ENCODE data around the gene RAB4A. TPM values are rescaled to one million over a fixed set of nuclear protein-coding genes. Genes with fewer than 3 reads are reported as not detected.

RAB4A gene
- total and polyA plus RNA-seq, 2 of the 13 experiments (the other 11 are each of a cell fraction or from before 2014, with no cell fraction given): 56.0 to 80.1 TPM

GRCh38 chr1:229229721-229230139 lies 41.2 kb upstream of the RAB4A start:
- intact Hi-C loops (cut with micrococcal nuclease; ENCODE audit: unreplicated experiment) (loop anchor here (2.0 to 10.0 kb wide), 5 partner anchors 125 to 537 kb away; no protein-coding TSS in a partner anchor), in situ Hi-C loops (cut with HindIII; ENCODE audit: extremely low pct_ligation_motif_present, low pct_unique_long_range_greater_than_20kb) (loop anchor here (10.0 kb wide), 2 partner anchors 495 to 535 kb away; partner anchors contain the start of gene RHOU)
- ATAC-seq (peak; percentile 48), FAIRE-seq (peak; percentile 12), DNase-seq (ENCODE audit: low spot score) (peak; percentile 62)
- H3K9ac ChIP-seq (ENCODE audit: insufficient read depth, low read depth, low read length): peak overlapping the region; percentile 50; the same call in 1 of the 2 replicates
- peak overlapping the region; percentile 77 for H3K4me2 ChIP-seq (ENCODE audit: low read depth, low read length)
- H3K36me3 ChIP-seq (replicated peaks in 1 of 2; ENCODE audit: control insufficient read depth in 1 of 2, insufficient read depth in 2 of 2, low read length in 2 of 2): no peaks in the 10 kb centered on the region
- H3K4me1 ChIP-seq (ENCODE audit: insufficient read depth, low read length): peaks cover 70% of the 10 kb centered on the region
- POLR2A ChIA-PET: interaction anchor here (0.9 to 2.5 kb wide), 6 partner anchors 9 to 565 kb away, joined by 3 to 9 read pairs (median 5); no protein-coding TSS in a partner anchor
- CTCF ChIA-PET (ENCODE audit: low intra/inter-chr PET ratio, low total read pairs): no interaction called here
- H2AFZ ChIP-seq (ENCODE audit: low read length): peak overlapping the region; percentile 86
- H3K9me3 ChIP-seq (ENCODE audit: low read length): no peaks in the 10 kb centered on the region
- no peaks in the 10 kb centered on the region for H4K20me1 ChIP-seq (ENCODE audit: insufficient read depth, low read length)
- no peaks in the 10 kb centered on the region for H3K79me2 ChIP-seq (ENCODE audit: insufficient read depth, low read length)
- peak overlapping the region in 1 of 3 experiments; percentile 36; a peak in 1 of 6 replicates for H3K4me3 ChIP-seq (replicated peaks in 1 of 3; ENCODE audit: insufficient read depth in 1 of 3, low read depth in 2 of 3, low read length in 3 of 3)
- WGBS (ENCODE audit: low lambda C conversion rate): 15% methylated on average over 4 of the region's 4 CpGs
- no TSS peak for BruUV-seq (replicated peaks)
- no peak overlapping the region for H3K27ac ChIP-seq (ENCODE audit: extremely low read length, insufficient read depth, low read length)
- H3K27me3 ChIP-seq (ENCODE audit: control insufficient read depth in 1 of 2, insufficient read depth in 2 of 2, low read length in 2 of 2): 0 out of 5 replicates have a peak, but pooled peaks cover 0 to 6% of the 10 kb centered on the region in 2 experiments
- TF ChIP-seq RARA (CRISPR knock-in tag; IDR thresholded peaks at IDR 0.05): peak; percentile 63
- no peak for TF ChIP-seq PAF1 (CRISPR knock-in tag; IDR thresholded peaks at IDR 0.05)
- TF ChIP-seq, protein P1, sequence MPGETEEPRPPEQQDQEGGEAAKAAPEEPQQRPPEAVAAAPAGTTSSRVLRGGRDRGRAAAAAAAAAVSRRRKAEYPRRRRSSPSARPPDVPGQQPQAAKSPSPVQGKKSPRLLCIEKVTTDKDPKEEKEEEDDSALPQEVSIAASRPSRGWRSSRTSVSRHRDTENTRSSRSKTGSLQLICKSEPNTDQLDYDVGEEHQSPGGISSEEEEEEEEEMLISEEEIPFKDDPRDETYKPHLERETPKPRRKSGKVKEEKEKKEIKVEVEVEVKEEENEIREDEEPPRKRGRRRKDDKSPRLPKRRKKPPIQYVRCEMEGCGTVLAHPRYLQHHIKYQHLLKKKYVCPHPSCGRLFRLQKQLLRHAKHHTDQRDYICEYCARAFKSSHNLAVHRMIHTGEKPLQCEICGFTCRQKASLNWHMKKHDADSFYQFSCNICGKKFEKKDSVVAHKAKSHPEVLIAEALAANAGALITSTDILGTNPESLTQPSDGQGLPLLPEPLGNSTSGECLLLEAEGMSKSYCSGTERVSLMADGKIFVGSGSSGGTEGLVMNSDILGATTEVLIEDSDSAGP (CRISPR knock-in tag; IDR thresholded peaks at IDR 0.05; ENCODE audit: borderline replicate concordance): no peak
- no peak for TF ChIP-seq SP2 (CRISPR knock-in tag; IDR thresholded peaks at IDR 0.05)
- TF ChIP-seq, protein P2, sequence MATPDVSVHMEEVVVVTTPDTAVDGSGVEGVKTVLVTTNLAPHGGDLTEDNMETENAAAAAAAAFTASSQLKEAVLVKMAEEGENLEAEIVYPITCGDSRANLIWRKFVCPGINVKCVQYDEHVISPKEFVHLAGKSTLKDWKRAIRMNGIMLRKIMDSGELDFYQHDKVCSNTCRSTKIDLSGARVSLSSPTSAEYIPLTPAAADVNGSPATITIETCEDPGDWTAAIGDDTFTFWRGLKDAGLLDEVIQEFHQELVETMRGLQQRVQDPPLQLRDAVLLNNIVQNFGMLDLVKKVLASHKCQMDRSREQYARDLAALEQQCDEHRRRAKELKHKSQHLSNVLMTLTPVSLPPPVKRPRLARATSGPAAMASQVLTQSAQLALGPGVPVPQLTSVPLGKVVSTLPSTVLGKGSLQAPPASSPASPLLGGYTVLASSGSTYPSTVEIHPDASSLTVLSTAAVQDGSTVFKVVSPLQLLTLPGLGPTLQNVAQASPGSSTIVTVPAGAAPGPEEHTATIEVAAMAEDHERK (CRISPR knock-in tag; IDR thresholded peaks at IDR 0.05; ENCODE audit: low read depth): no peak
- TF ChIP-seq CEBPB (IDR thresholded peaks at IDR 0.05; ENCODE audit: borderline replicate concordance, low read depth, low read length): peak; percentile 50; the same call in 1 of the 2 replicates
- TF ChIP-seq, protein P3, sequence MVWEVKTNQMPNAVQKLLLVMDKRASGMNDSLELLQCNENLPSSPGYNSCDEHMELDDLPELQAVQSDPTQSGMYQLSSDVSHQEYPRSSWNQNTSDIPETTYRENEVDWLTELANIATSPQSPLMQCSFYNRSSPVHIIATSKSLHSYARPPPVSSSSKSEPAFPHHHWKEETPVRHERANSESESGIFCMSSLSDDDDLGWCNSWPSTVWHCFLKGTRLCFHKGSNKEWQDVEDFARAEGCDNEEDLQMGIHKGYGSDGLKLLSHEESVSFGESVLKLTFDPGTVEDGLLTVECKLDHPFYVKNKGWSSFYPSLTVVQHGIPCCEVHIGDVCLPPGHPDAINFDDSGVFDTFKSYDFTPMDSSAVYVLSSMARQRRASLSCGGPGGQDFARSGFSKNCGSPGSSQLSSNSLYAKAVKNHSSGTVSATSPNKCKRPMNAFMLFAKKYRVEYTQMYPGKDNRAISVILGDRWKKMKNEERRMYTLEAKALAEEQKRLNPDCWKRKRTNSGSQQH (CRISPR knock-in tag; IDR thresholded peaks at IDR 0.05; ENCODE audit: low read depth): no peak
- TF ChIP-seq LCORL (IDR thresholded peaks at IDR 0.05): no peak
- TF ChIP-seq LCORL (CRISPR knock-in tag; IDR thresholded peaks at IDR 0.05): no peak
- TF ChIP-seq ZNF703 (CRISPR knock-in tag; IDR thresholded peaks at IDR 0.05; ENCODE audit: borderline replicate concordance): no peak
- TF ChIP-seq, protein P4, sequence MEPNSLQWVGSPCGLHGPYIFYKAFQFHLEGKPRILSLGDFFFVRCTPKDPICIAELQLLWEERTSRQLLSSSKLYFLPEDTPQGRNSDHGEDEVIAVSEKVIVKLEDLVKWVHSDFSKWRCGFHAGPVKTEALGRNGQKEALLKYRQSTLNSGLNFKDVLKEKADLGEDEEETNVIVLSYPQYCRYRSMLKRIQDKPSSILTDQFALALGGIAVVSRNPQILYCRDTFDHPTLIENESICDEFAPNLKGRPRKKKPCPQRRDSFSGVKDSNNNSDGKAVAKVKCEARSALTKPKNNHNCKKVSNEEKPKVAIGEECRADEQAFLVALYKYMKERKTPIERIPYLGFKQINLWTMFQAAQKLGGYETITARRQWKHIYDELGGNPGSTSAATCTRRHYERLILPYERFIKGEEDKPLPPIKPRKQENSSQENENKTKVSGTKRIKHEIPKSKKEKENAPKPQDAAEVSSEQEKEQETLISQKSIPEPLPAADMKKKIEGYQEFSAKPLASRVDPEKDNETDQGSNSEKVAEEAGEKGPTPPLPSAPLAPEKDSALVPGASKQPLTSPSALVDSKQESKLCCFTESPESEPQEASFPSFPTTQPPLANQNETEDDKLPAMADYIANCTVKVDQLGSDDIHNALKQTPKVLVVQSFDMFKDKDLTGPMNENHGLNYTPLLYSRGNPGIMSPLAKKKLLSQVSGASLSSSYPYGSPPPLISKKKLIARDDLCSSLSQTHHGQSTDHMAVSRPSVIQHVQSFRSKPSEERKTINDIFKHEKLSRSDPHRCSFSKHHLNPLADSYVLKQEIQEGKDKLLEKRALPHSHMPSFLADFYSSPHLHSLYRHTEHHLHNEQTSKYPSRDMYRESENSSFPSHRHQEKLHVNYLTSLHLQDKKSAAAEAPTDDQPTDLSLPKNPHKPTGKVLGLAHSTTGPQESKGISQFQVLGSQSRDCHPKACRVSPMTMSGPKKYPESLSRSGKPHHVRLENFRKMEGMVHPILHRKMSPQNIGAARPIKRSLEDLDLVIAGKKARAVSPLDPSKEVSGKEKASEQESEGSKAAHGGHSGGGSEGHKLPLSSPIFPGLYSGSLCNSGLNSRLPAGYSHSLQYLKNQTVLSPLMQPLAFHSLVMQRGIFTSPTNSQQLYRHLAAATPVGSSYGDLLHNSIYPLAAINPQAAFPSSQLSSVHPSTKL (CRISPR knock-in tag; IDR thresholded peaks at IDR 0.05): peak; percentile 39; the same call in 1 of the 2 replicates
- TF ChIP-seq SMAD3 (CRISPR knock-in tag; IDR thresholded peaks at IDR 0.05): no peak
- TF ChIP-seq MLXIP (CRISPR knock-in tag; IDR thresholded peaks at IDR 0.05; ENCODE audit: borderline replicate concordance): no peak

All from HepG2 (cell line).